H1 (cell line): Measurements from ENCODE around the gene SNED1. TPM values are rescaled to one million over a fixed set of nuclear protein-coding genes. Genes with fewer than 3 reads are reported as not detected.

ENCODE experiments used
- EGR1 ChIP-seq: IDR thresholded peaks from 2 replicates; pipeline ENCODE4 v1.6.1; 2011; ENCODE audit warnings: low read depth, low read length, borderline replicate concordance
- JUN ChIP-seq: IDR thresholded peaks from 2 replicates; pipeline ENCODE4 v1.6.1; 2011; ENCODE audit warnings: low read depth, mild to moderate bottlenecking, improper control_type of control experiment, low read length
- MAFK ChIP-seq: IDR thresholded peaks from 2 replicates; pipeline ENCODE4 v1.6.1; 2012; ENCODE audit warnings: low read depth, mild to moderate bottlenecking, improper control_type of control experiment, low read length
- polyA plus RNA-seq, 7 experiments: library from polyadenylated mRNA; depleted of rRNA in 3 of 7; stranded (reverse) in 5 of 7; unstranded in 2 of 7; fragments of >200 nt in 5 of 7; fragments of 200-250 nt in 2 of 7; gene quantifications; 1 replicate in 5 of 7; 2 replicates in 1 of 7; 4 replicates in 1 of 7; pipeline versions ENCODE4 v1.2.1 to v1.2.3, GENCODE V29; 2011 to 2013; ENCODE audit warnings: missing spikeins in 2 of 7, mixed read lengths in 2 of 7
- total RNA-seq: library from RNA; stranded (reverse); fragmentation: NEBNext Ultra II Directional; extraction: Animal tissue kit (Norgen Biotek cat#: 25700); gene quantifications from 2 replicates; pipeline ENCODE4 v1.2.1, GENCODE V29; 2021

Gene SNED1
- total and polyA plus RNA-seq, 2 of the 8 experiments (the other 6 are each of a cell fraction or from before 2014, with no cell fraction given), result 1.9 TPM

GRCh38 chr2:241081190-241081642, 82.8 kb downstream of the SNED1 start (continued):
- TF ChIP-seq EGR1, result no peak
- no peak for TF ChIP-seq MAFK
- TF ChIP-seq JUN, result no peak
